Endothelial cell of umbilical vein (primary cell): ENCODE measurements around the gene PTGES3. TPM values are rescaled to one million over a fixed set of nuclear protein-coding genes. Genes with fewer than 3 reads are reported as not detected.

Source experiments
- BruUV-seq: library from RNA; stranded (reverse); fragments of 400-500 nt; replicated peaks from 2 replicates; lab custom pipeline; 2021; lab: Mats Ljungman, UMichigan
- CTCF ChIA-PET: fragments of 300-600, 350-600 bp; sonication (Branson Sonifier 250); formaldehyde crosslinking; loops from one replicate; lab custom pipeline; 2021; ENCODE audit warnings: antibody characterized with exemption, inconsistent platforms; lab: Charles Lee
- POLR2A ChIA-PET: fragments of 300-600, 350-600 bp; sonication (Branson Sonifier 250); formaldehyde crosslinking; loops from one replicate; lab custom pipeline; 2021; ENCODE audit warnings: antibody characterized with exemption, inconsistent platforms; lab: Charles Lee
- DNase-seq: peaks from one replicate; pipeline ENCODE4 v3.0.0-alpha.2; 2011; ENCODE audit warnings: low read depth, low spot score
- FAIRE-seq: peaks from 2 replicates; lab custom pipeline; 2011; peaks lifted over from hg19 to GRCh38; lab: Jason Lieb, UNC
- H2AFZ ChIP-seq: 2 replicates; pipeline ENCODE4 v1.6.0; 2012; ENCODE audit warnings: low read depth, low read length, control low read depth, inconsistent platforms
- H3K27ac ChIP-seq: 2 replicates; pipeline ENCODE4 v1.5.1; 2011; ENCODE audit warnings: low read depth, mild to moderate bottlenecking, control low read depth, low read length, moderate library complexity; ENCODE audit not compliant: insufficient read depth
- H3K27me3 ChIP-seq, 2 experiments: 2 replicates each; pipeline versions ENCODE4 v1.6.0 to v1.6.1; 2011; ENCODE audit warnings: low read length in 2 of 2, mixed read lengths in 1 of 2; ENCODE audit not compliant: control insufficient read depth in 2 of 2, insufficient read depth in 2 of 2
- H3K36me3 ChIP-seq, 2 experiments: 2 replicates in 1 of 2; 3 replicates in 1 of 2; pipeline ENCODE4 v1.5.1; 2011; ENCODE audit warnings: low read length in 2 of 2, mild to moderate bottlenecking in 1 of 2, moderate library complexity in 1 of 2; ENCODE audit not compliant: control insufficient read depth in 2 of 2, insufficient read depth in 2 of 2; ENCODE audit errors: extremely low read depth in 1 of 2
- H3K4me1 ChIP-seq: 3 replicates; pipeline ENCODE4 v1.5.1; 2011; ENCODE audit warnings: mild to moderate bottlenecking, low read length; ENCODE audit not compliant: control insufficient read depth, insufficient read depth; ENCODE audit errors: extremely low read depth
- H3K4me2 ChIP-seq: 2 replicates; pipeline ENCODE4 v1.6.1; 2011; ENCODE audit warnings: low read length, control low read depth, mixed read lengths; ENCODE audit not compliant: insufficient read depth
- H3K4me3 ChIP-seq, 3 experiments: fragments of 200-600 bp in 1 of 3; sonication (generic), shearing (Covaris generic) in 1 of 3; replicated peaks in 1 of 3; 2 replicates each; pipeline ENCODE4 v1.5.1; 2011 to 2016; ENCODE audit warnings: control low read depth in 3 of 3, low read length in 3 of 3, mild to moderate bottlenecking in 2 of 3, inconsistent platforms in 1 of 3, low read depth in 1 of 3, moderate library complexity in 1 of 3; ENCODE audit not compliant: insufficient read depth in 1 of 3
- H3K79me2 ChIP-seq: 2 replicates; pipeline ENCODE4 v1.6.0; 2012; ENCODE audit warnings: low read length, inconsistent platforms; ENCODE audit not compliant: control insufficient read depth, insufficient read depth
- H3K9ac ChIP-seq: replicated peaks from 2 replicates; pipeline ENCODE3; 2011; ENCODE audit warnings: low read length, control low read depth; ENCODE audit not compliant: insufficient read depth; ENCODE audit errors: extremely low read depth
- H3K9me1 ChIP-seq: replicated peaks from 3 replicates; pipeline ENCODE4 v1.6.0; 2011; ENCODE audit warnings: mild to moderate bottlenecking, low read length; ENCODE audit not compliant: control insufficient read depth, insufficient read depth; ENCODE audit errors: extremely low read depth
- H3K9me3 ChIP-seq: replicated peaks from 2 replicates; pipeline ENCODE4 v1.5.1; 2012; ENCODE audit warnings: low read length, inconsistent platforms; ENCODE audit not compliant: control insufficient read depth, insufficient read depth
- H4K20me1 ChIP-seq: replicated peaks from 2 replicates; pipeline ENCODE3; 2011; ENCODE audit warnings: mild to moderate bottlenecking, low read length; ENCODE audit not compliant: control insufficient read depth, insufficient read depth; ENCODE audit errors: extremely low read depth
- EZH2 ChIP-seq: IDR thresholded peaks from 2 replicates; pipeline ENCODE4 v1.6.1; 2012; ENCODE audit warnings: borderline replicate concordance, low read depth, mild to moderate bottlenecking, moderate library complexity, low read length, inconsistent platforms; ENCODE audit not compliant: severe bottlenecking
- FOS ChIP-seq: IDR thresholded peaks from 2 replicates; pipeline ENCODE4 v1.6.1; 2011; ENCODE audit warnings: mild to moderate bottlenecking, low read length, moderate library complexity, borderline replicate concordance; ENCODE audit not compliant: insufficient read depth
- GATA2 ChIP-seq: IDR thresholded peaks from 2 replicates; pipeline ENCODE4 v1.7.0; 2011; ENCODE audit warnings: low read depth, mild to moderate bottlenecking, moderate library complexity, mixed read lengths, low read length; ENCODE audit not compliant: insufficient read length, insufficient read depth
- JUN ChIP-seq: IDR thresholded peaks from 2 replicates; pipeline ENCODE4 v1.6.1; 2011; ENCODE audit warnings: borderline replicate concordance, low read depth; ENCODE audit not compliant: insufficient read length, insufficient read depth
- MYC ChIP-seq: IDR thresholded peaks from one replicate; pipeline ENCODE4 v1.6.1; 2011; ENCODE audit warnings: mild to moderate bottlenecking, low read depth, low read length
- POLR2A ChIP-seq: IDR thresholded peaks from 2 replicates; pipeline ENCODE4 v1.6.1; 2012; ENCODE audit warnings: low read depth, mild to moderate bottlenecking, control low read depth, low read length
- POLR2AphosphoS5 ChIP-seq: IDR thresholded peaks from 2 replicates; pipeline ENCODE4 v1.6.1; 2012; ENCODE audit warnings: low read depth, mild to moderate bottlenecking, control low read depth, low read length, moderate library complexity; ENCODE audit not compliant: insufficient read depth
- dilution Hi-C: fragments of 300-500 bp; cut with MboI; formaldehyde crosslinking; loops from one replicate; pipeline ENCODE4 v1.15.0; 2019; ENCODE audit warnings: low sequenced_read_pairs; ENCODE audit not compliant: extremely low pct_ligation_motif_present
- intact Hi-C: fragments of 100-400 bp; cut with micrococcal nuclease; formaldehyde crosslinking; loops from one replicate; pipeline ENCODE4 v1.10.0; 2022
- polyA plus RNA-seq, 4 experiments: library from polyadenylated mRNA; depleted of rRNA in 3 of 4; stranded (reverse) in 3 of 4; unstranded in 1 of 4; fragments of >200 nt; gene quantifications; 2 replicates each; pipeline versions ENCODE4 v1.2.1 to v1.2.3, GENCODE V29; 2011 to 2012; ENCODE audit warnings: missing spikeins in 1 of 4
- total RNA-seq: library from RNA; stranded (reverse); gene quantifications from 2 replicates; pipeline ENCODE4 v1.2.3, GENCODE V29; 2021
- TF ChIP-seq, protein P1 (sequence below): IDR thresholded peaks from 2 replicates; pipeline ENCODE4 v1.6.1; 2011; ENCODE audit not compliant: insufficient read depth, insufficient read length
- TF ChIP-seq, protein P2 (sequence below), 2 donors: IDR thresholded peaks; 1 replicate in 1 of 2; 2 replicates in 1 of 2; pipeline ENCODE4 v1.5.1; 2011; ENCODE audit warnings: low read length in 2 of 2, mild to moderate bottlenecking in 2 of 2, moderate library complexity in 2 of 2, control low read depth in 1 of 2, inconsistent platforms in 1 of 2, low read depth in 1 of 2; ENCODE audit not compliant: insufficient read depth in 1 of 2; ENCODE audit errors: extremely low read depth in 1 of 2

PTGES3 gene
- total and polyA plus RNA-seq, 2 donors (not counting 3 experiments of a cell fraction or from before 2014, with no cell fraction given) = 48.5 to 278 TPM

DNA sequence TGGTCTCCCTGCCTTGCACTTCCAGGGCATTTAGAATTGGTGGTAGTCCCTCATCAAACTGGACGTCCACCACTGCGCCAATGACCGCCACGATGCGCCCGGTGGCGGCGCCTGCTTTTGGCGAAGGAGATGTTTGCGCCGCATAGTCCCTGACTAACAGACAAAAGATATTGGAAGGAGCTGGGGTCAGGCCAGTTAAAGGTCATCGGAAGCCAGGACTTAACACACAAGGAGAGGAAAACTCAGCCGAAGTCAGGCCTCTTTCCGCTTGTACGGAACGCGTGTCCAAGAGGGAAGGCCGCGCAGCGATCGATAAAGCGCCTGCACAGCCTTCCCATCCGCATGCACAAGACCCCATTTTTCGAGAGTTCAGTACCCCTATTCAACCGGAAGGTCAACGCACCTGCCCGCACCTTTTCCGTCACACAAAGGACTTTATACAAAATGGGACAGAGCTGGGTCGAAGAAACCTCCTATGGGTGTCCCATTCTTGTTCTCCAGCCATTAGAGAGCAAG, 42.8 kb downstream of the PTGES3 start:
- Histone ChIP-seq H3K9me1 (no peaks in the 10 kb centered on the region), H3K9me3 (no peaks in the 10 kb centered on the region), H3K27ac (peak overlapping the region; percentile 40), H3K4me1 (peaks cover 15% of the 10 kb centered on the region), H3K36me3 (peaks cover 18 to 25% of the 10 kb centered on the region in 2 experiments), H3K4me2 (peak overlapping the region; percentile 92), H2AFZ (no peak overlapping the region), H4K20me1 (peaks cover 6% of the 10 kb centered on the region), H3K4me3 (peak overlapping the region; percentile 72 to 86 (median 84)), H3K79me2 (peaks cover 42% of the 10 kb centered on the region), H3K27me3 (no peaks in the 10 kb centered on the region), H3K9ac (peak overlapping the region; percentile 87)
- BruUV-seq = TSS peak; percentile 59
- POLR2A ChIA-PET = interaction anchor here (1.0 to 1.3 kb wide), 3 partner anchors 8 to 81 kb away, joined by 3 to 9 read pairs (median 9); partner anchors contain the start of gene NACA
- TF ChIP-seq EZH2 (no peak), JUN (no peak), POLR2AphosphoS5 (no peak), MYC (no peak), POLR2A (no peak)
- dilution Hi-C loops = no loop called here
- CTCF ChIA-PET = interaction anchor here (1.3 to 1.7 kb wide), 2 partner anchors 9 to 356 kb away, joined by 3 to 20 read pairs; no protein-coding TSS in a partner anchor
- intact Hi-C loops = no loop called here
- FAIRE-seq = no peak
- DNase-seq = peak; percentile 46

DNA sequence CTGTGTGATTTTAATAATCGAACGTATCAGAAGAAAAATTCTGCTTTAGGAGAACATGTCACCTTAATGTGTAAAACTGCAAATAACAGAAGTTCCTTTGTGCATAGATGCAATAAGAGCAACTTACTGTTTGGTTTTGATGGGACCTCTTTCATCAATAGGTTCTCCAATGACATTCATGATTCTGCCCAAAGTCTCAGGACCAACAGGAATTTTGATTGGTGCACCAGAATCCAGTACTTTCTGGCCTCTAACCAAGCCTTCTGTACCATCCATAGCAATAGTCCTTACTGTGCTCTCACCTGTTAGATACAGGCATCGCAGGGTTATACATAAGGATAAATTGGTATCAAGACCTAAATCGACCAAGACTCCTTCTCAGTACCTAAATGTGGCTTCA, 43.4 kb downstream of the PTGES3 start:
- H3K9ac ChIP-seq = peak overlapping the region; percentile 87
- intact Hi-C loops (no loop called here), dilution Hi-C loops (no loop called here)
- POLR2A ChIA-PET = interaction anchor here (1.3 kb wide), 1 partner anchor 8 kb away, joined by 9 read pairs; no protein-coding TSS in a partner anchor
- peak; percentile 24 for DNase-seq
- no TSS peak for BruUV-seq
- H3K4me2 ChIP-seq = peak overlapping the region; percentile 92
- no peaks in the 10 kb centered on the region for H3K9me3 ChIP-seq
- H3K9me1 ChIP-seq = no peaks in the 10 kb centered on the region
- peaks cover 6% of the 10 kb centered on the region for H4K20me1 ChIP-seq
- no peak for FAIRE-seq
- no peaks in the 10 kb centered on the region for H3K27me3 ChIP-seq
- CTCF ChIA-PET = interaction anchor here (0.6 to 1.3 kb wide), 2 partner anchors 354 to 357 kb away, joined by 3 read pairs; no protein-coding TSS in a partner anchor
- H3K79me2 ChIP-seq = peaks cover 45% of the 10 kb centered on the region
- no peak overlapping the region for H3K27ac ChIP-seq
- peaks cover 15% of the 10 kb centered on the region for H3K4me1 ChIP-seq
- H3K36me3 ChIP-seq = peaks cover 23 to 28% of the 10 kb centered on the region in 2 experiments
- TF ChIP-seq, protein P1, sequence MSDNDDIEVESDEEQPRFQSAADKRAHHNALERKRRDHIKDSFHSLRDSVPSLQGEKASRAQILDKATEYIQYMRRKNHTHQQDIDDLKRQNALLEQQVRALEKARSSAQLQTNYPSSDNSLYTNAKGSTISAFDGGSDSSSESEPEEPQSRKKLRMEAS = no peak
- no peak for TF ChIP-seq MYC
- no peak for TF ChIP-seq POLR2AphosphoS5
- TF ChIP-seq JUN = no peak
- no peak for TF ChIP-seq FOS
- TF ChIP-seq GATA2 = no peak
- no peak for TF ChIP-seq EZH2
- TF ChIP-seq POLR2A = no peak
- TF ChIP-seq, protein P2, sequence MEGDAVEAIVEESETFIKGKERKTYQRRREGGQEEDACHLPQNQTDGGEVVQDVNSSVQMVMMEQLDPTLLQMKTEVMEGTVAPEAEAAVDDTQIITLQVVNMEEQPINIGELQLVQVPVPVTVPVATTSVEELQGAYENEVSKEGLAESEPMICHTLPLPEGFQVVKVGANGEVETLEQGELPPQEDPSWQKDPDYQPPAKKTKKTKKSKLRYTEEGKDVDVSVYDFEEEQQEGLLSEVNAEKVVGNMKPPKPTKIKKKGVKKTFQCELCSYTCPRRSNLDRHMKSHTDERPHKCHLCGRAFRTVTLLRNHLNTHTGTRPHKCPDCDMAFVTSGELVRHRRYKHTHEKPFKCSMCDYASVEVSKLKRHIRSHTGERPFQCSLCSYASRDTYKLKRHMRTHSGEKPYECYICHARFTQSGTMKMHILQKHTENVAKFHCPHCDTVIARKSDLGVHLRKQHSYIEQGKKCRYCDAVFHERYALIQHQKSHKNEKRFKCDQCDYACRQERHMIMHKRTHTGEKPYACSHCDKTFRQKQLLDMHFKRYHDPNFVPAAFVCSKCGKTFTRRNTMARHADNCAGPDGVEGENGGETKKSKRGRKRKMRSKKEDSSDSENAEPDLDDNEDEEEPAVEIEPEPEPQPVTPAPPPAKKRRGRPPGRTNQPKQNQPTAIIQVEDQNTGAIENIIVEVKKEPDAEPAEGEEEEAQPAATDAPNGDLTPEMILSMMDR (IDR thresholded peaks at IDR 0.05; ENCODE audit: extremely low read depth in 1 of 2, insufficient read depth in 1 of 2, low read depth in 1 of 2, low read length in 2 of 2) = no peak
- peak overlapping the region; percentile 72 to 86 (median 84) for H3K4me3 ChIP-seq
- no peak overlapping the region for H2AFZ ChIP-seq
